H1 (cell line): Measurements from ENCODE around the gene ZNF423. TPM values are rescaled to one million over a fixed set of nuclear protein-coding genes. Genes with fewer than 3 reads are reported as not detected.
A peak's percentile ranks its signal among the peaks of the same experiment; 100 is the strongest.

Source experiments
- CTCF ChIA-PET: fragments of 300-600 bp; sonication (Branson Sonifier 250); formaldehyde crosslinking; loops from one replicate; lab custom pipeline; 2021; ENCODE audit not compliant: partially characterized antibody; lab: Charles Lee
- POLR2A ChIA-PET: fragments of 300-600 bp; sonication (Branson Sonifier 250); formaldehyde crosslinking; loops from one replicate; lab custom pipeline; 2021; ENCODE audit warnings: inconsistent platforms; ENCODE audit not compliant: partially characterized antibody; lab: Charles Lee
- DNase-seq, 2 experiments: peaks; one replicate each; pipeline versions ENCODE4 v3.0.0 to v3.0.0-alpha.2; 2010 to 2022; ENCODE audit warnings: low spot score in 2 of 2, low read depth in 1 of 2, mixed read lengths in 1 of 2
- FAIRE-seq: peaks from 2 replicates; lab custom pipeline; 2011; peaks lifted over from hg19 to GRCh38; lab: Jason Lieb, UNC
- H2AFZ ChIP-seq: 2 replicates; pipeline ENCODE4 v1.8.1; 2012; ENCODE audit warnings: low read length, inconsistent platforms
- H2AK5ac ChIP-seq: 2 replicates; pipeline ENCODE4 v1.6.1; 2013; ENCODE audit warnings: low read depth, low read length
- H2BK120ac ChIP-seq: replicated peaks from 2 replicates; pipeline ENCODE3; 2013; ENCODE audit warnings: low read depth, low read length, inconsistent platforms
- H2BK12ac ChIP-seq: 2 replicates; pipeline ENCODE4 v1.6.1; 2013; ENCODE audit warnings: low read depth, low read length
- H2BK15ac ChIP-seq: 2 replicates; pipeline ENCODE4 v1.6.1; 2013; ENCODE audit warnings: low read length
- H2BK20ac ChIP-seq: 2 replicates; pipeline ENCODE4 v1.6.1; 2013; ENCODE audit warnings: low read length
- H2BK5ac ChIP-seq: 2 replicates; pipeline ENCODE4 v1.6.1; 2013; ENCODE audit warnings: low read depth, low read length
- H3K14ac ChIP-seq: 2 replicates; pipeline ENCODE4 v1.6.1; 2013; ENCODE audit warnings: inconsistent platforms; ENCODE audit not compliant: insufficient read length
- H3K18ac ChIP-seq: 2 replicates; pipeline ENCODE4 v1.6.1; 2013; ENCODE audit warnings: low read length; ENCODE audit errors: extremely low read depth
- H3K23ac ChIP-seq: 2 replicates; pipeline ENCODE4 v1.6.1; 2013; ENCODE audit warnings: inconsistent platforms; ENCODE audit not compliant: insufficient read length
- H3K23me2 ChIP-seq: 2 replicates; pipeline ENCODE4 v1.6.1; 2013; ENCODE audit warnings: low read depth, low read length
- H3K27ac ChIP-seq: 2 replicates; pipeline ENCODE4 v1.6.1; 2011; ENCODE audit warnings: low read depth, low read length, inconsistent platforms
- H3K27me3 ChIP-seq, 4 experiments: replicated peaks in 1 of 4; 1 replicate in 1 of 4; 2 replicates in 3 of 4; pipeline versions ENCODE4 v1.6.1 to v1.8.1; 2011 to 2013; ENCODE audit warnings: low read length in 3 of 4, mild to moderate bottlenecking in 3 of 4, inconsistent platforms in 2 of 4, mixed read lengths in 2 of 4, moderate library complexity in 1 of 4; ENCODE audit not compliant: control insufficient read depth in 3 of 4, insufficient read depth in 3 of 4; ENCODE audit errors: extremely low read depth in 1 of 4
- H3K36me3 ChIP-seq, 4 experiments: 2 replicates each; pipeline versions ENCODE4 v1.6.1 to v1.8.1; 2011 to 2013; ENCODE audit warnings: mild to moderate bottlenecking in 4 of 4, low read length in 3 of 4, moderate library complexity in 2 of 4, control low read depth in 1 of 4, inconsistent platforms in 1 of 4; ENCODE audit not compliant: insufficient read depth in 4 of 4, control insufficient read depth in 2 of 4
- H3K4ac ChIP-seq: replicated peaks from 2 replicates; pipeline ENCODE3; 2013; ENCODE audit warnings: low read length, low read depth, mixed read lengths, inconsistent platforms; ENCODE audit not compliant: insufficient read length
- H3K4me1 ChIP-seq, 4 experiments: replicated peaks in 1 of 4; 1 replicate in 1 of 4; 2 replicates in 3 of 4; pipeline versions ENCODE4 v1.6.1 to v1.8.1; 2011 to 2013; ENCODE audit warnings: low read length in 3 of 4, inconsistent platforms in 2 of 4, mixed read lengths in 1 of 4; ENCODE audit not compliant: insufficient read depth in 4 of 4, control insufficient read depth in 3 of 4
- H3K4me2 ChIP-seq, 2 experiments: 2 replicates each; pipeline versions ENCODE4 v1.6.1 to v1.8.1; 2011 to 2013; ENCODE audit warnings: low read depth in 2 of 2, low read length in 2 of 2, control low read depth in 1 of 2, inconsistent platforms in 1 of 2, mild to moderate bottlenecking in 1 of 2; ENCODE audit not compliant: insufficient read depth in 1 of 2
- H3K4me3 ChIP-seq, 4 experiments: fragments of 200-600, 300-600 bp in 1 of 4; sonication (generic), shearing (Covaris generic), sonication (Bioruptor Twin) in 1 of 4; 2 replicates each; pipeline versions ENCODE4 v1.5.1 to v1.8.1; 2011 to 2016; ENCODE audit warnings: low read length in 4 of 4, low read depth in 3 of 4, control low read depth in 2 of 4, inconsistent platforms in 2 of 4, mild to moderate bottlenecking in 2 of 4, mixed read lengths in 1 of 4, moderate library complexity in 1 of 4; ENCODE audit not compliant: insufficient read depth in 2 of 4; ENCODE audit errors: extremely low read depth in 1 of 4
- H3K56ac ChIP-seq: replicated peaks from 2 replicates; pipeline ENCODE3; 2013; ENCODE audit warnings: low read depth, mild to moderate bottlenecking, mixed read lengths, low read length, inconsistent platforms; ENCODE audit not compliant: insufficient read length
- H3K79me1 ChIP-seq: 2 replicates; pipeline ENCODE4 v1.6.1; 2013; ENCODE audit warnings: low read depth, low read length, control low read depth
- H3K79me2 ChIP-seq, 2 experiments: 2 replicates each; pipeline versions ENCODE4 v1.6.1 to v1.8.1; 2012 to 2013; ENCODE audit warnings: low read length in 2 of 2, mild to moderate bottlenecking in 2 of 2, inconsistent platforms in 1 of 2; ENCODE audit not compliant: insufficient read depth in 2 of 2, control insufficient read depth in 1 of 2
- H3K9ac ChIP-seq, 4 experiments: replicated peaks in 1 of 4; 1 replicate in 1 of 4; 2 replicates in 3 of 4; pipeline versions ENCODE4 v1.6.1 to v1.8.1; 2011 to 2013; ENCODE audit warnings: low read depth in 3 of 4, low read length in 3 of 4, control low read depth in 2 of 4, mild to moderate bottlenecking in 2 of 4, moderate library complexity in 2 of 4, inconsistent platforms in 1 of 4; ENCODE audit errors: extremely low read depth in 1 of 4
- H3K9me3 ChIP-seq, 2 experiments: 2 replicates each; pipeline versions ENCODE4 v1.6.1 to v1.8.1; 2012 to 2013; ENCODE audit warnings: mild to moderate bottlenecking in 2 of 2, moderate library complexity in 2 of 2, control low read depth in 1 of 2, inconsistent platforms in 1 of 2, low read depth in 1 of 2, low read length in 1 of 2, mixed read lengths in 1 of 2; ENCODE audit not compliant: insufficient read depth in 2 of 2
- H4K20me1 ChIP-seq, 2 experiments: replicated peaks in 1 of 2; 2 replicates each; pipeline versions ENCODE3 to v1.8.1; 2011 to 2013; ENCODE audit warnings: inconsistent platforms in 2 of 2, low read length in 2 of 2, mild to moderate bottlenecking in 1 of 2; ENCODE audit not compliant: insufficient read depth in 2 of 2, control insufficient read depth in 1 of 2
- H4K5ac ChIP-seq: 2 replicates; pipeline ENCODE4 v1.6.1; 2013; ENCODE audit warnings: low read length, low read depth, mixed read lengths, inconsistent platforms; ENCODE audit not compliant: insufficient read length
- H4K8ac ChIP-seq: 2 replicates; pipeline ENCODE4 v1.8.0; 2013; ENCODE audit warnings: mild to moderate bottlenecking, moderate library complexity, low read length, inconsistent platforms; ENCODE audit not compliant: insufficient read depth; ENCODE audit errors: extremely low read depth
- H4K91ac ChIP-seq: replicated peaks from 2 replicates; pipeline ENCODE3; 2013; ENCODE audit warnings: low read length, mixed read lengths, inconsistent platforms; ENCODE audit not compliant: insufficient read length
- CBX8 ChIP-seq: fragments of 300-800, 300-1000 bp; sonication (generic); IDR thresholded peaks from 2 replicates; pipeline ENCODE4 v1.7.1; 2016; ENCODE audit warnings: low read depth, low read length, borderline replicate concordance
- CEBPB ChIP-seq: IDR thresholded peaks from 2 replicates; pipeline ENCODE4 v1.6.1; 2012; ENCODE audit warnings: low read depth, low read length
- CTBP2 ChIP-seq: IDR thresholded peaks from 2 replicates; pipeline ENCODE4 v1.7.0; 2011; ENCODE audit warnings: borderline replicate concordance, mild to moderate bottlenecking, moderate library complexity, mixed read lengths, low read length; ENCODE audit not compliant: insufficient read depth, insufficient read length
- HDAC2 ChIP-seq, 2 experiments: fragments of 300-600 bp in 1 of 2; sonication (generic) in 1 of 2; IDR thresholded peaks; 2 replicates each; pipeline ENCODE4 v1.6.1; 2011 to 2012; ENCODE audit warnings: low read depth in 2 of 2, low read length in 2 of 2, mild to moderate bottlenecking in 2 of 2, moderate library complexity in 2 of 2, borderline replicate concordance in 1 of 2, inconsistent platforms in 1 of 2
- NRF1 ChIP-seq: IDR thresholded peaks from 2 replicates; pipeline ENCODE4 v1.6.1; 2011; ENCODE audit warnings: mild to moderate bottlenecking, low read depth, low read length, improper control_type of control experiment
- SP1 ChIP-seq: IDR thresholded peaks from 2 replicates; pipeline ENCODE4 v1.6.1; 2011; ENCODE audit warnings: low read depth, low read length
- SUZ12 ChIP-seq: fragments of 200-600 bp; sonication (generic); IDR thresholded peaks from 2 replicates; pipeline ENCODE4 v1.6.1; 2012; ENCODE audit warnings: mild to moderate bottlenecking, inconsistent platforms, low read length, moderate library complexity, mixed read lengths
- USF2 ChIP-seq: IDR thresholded peaks from 2 replicates; pipeline ENCODE4 v1.6.1; 2011; ENCODE audit warnings: low read length, improper control_type of control experiment
- WGBS, 2 experiments: shearing (Covaris generic) in 1 of 2; methylation state at CpG; one replicate each; pipeline versions ENCODE4 v1.1.6 to v1.1.7; 2013 to 2015; ENCODE audit warnings: low lambda C conversion rate in 2 of 2, mixed read lengths in 2 of 2, inconsistent platforms in 1 of 2, low coverage in 1 of 2, missing lambda C conversion rate in 1 of 2; ENCODE audit not compliant: insufficient replicate concordance in 2 of 2, insufficient coverage in 1 of 2, insufficient read length in 1 of 2; ENCODE audit errors: extremely low coverage in 1 of 2, missing lambda C conversion rate in 1 of 2; 5-methylcytosine and 5-hydroxymethylcytosine counted together
- polyA plus RNA-seq, 7 experiments: library from polyadenylated mRNA; depleted of rRNA in 3 of 7; stranded (reverse) in 5 of 7; unstranded in 2 of 7; fragments of >200 nt in 5 of 7; fragments of 200-250 nt in 2 of 7; gene quantifications; 1 replicate in 5 of 7; 2 replicates in 1 of 7; 4 replicates in 1 of 7; pipeline versions ENCODE4 v1.2.1 to v1.2.3, GENCODE V29; 2011 to 2013; ENCODE audit warnings: missing spikeins in 2 of 7, mixed read lengths in 2 of 7
- total RNA-seq: library from RNA; stranded (reverse); fragmentation: NEBNext Ultra II Directional; extraction: Animal tissue kit (Norgen Biotek cat#: 25700); gene quantifications from 2 replicates; pipeline ENCODE4 v1.2.1, GENCODE V29; 2021

ZNF423 gene
- total and polyA plus RNA-seq, 2 of the 8 experiments (the other 6 are each of a cell fraction or from before 2014, with no cell fraction given) = 38.2 to 52.3 TPM

DNA sequence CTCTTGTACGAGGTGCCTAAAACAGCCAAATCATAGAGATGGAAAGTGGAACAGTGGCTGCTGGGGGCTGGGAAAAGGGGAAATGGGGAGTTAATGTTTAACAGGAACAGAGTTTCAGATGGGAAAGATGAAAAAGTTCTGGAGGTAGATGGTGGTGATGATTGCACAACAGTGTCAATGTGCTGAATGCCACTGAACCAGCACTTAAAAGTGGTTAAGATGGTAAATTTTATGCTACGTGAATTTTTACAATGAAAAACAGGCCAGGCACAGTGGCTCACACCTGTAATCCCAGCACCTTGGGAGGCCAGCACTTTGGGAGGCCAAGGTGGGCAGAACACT lies 351.9 kb downstream of the ZNF423 start:
- Histone ChIP-seq H3K23ac (no peak overlapping the region), H3K4me1 (no peaks in the 10 kb centered on the region; a peak in 1 of 7 replicates), H4K8ac (no peak overlapping the region), H3K79me2 (no peaks in the 10 kb centered on the region), H4K5ac (no peak overlapping the region), H3K4me3 (no peak overlapping the region), H3K27ac (no peak overlapping the region), H2AFZ (no peak overlapping the region), H3K4me2 (no peak overlapping the region), H2BK20ac (no peak overlapping the region), H3K23me2 (peaks cover 8% of the 10 kb centered on the region; the same call in 1 of the 2 replicates), H4K91ac (no peak overlapping the region), H2BK120ac (no peak overlapping the region), H3K4ac (no peak overlapping the region), H3K14ac (no peak overlapping the region), H2BK12ac (no peak overlapping the region), H2BK5ac (no peak overlapping the region), H2BK15ac (no peak overlapping the region), H3K36me3 (no peaks in the 10 kb centered on the region), H3K9ac (no peak overlapping the region), H3K27me3 (no peaks in the 10 kb centered on the region), H3K79me1 (no peaks in the 10 kb centered on the region; the same call in 1 of the 2 replicates), H3K56ac (no peak overlapping the region), H3K18ac (no peak overlapping the region), H2AK5ac (no peak overlapping the region), H3K9me3 (no peaks in the 10 kb centered on the region)
- CTCF ChIA-PET = interaction anchor here (1.2 to 2.1 kb wide), 4 partner anchors 8 to 89 kb away, joined by 3 to 9 read pairs (median 4); no protein-coding TSS in a partner anchor
- FAIRE-seq (no peak), DNase-seq (no peak)
- 90% methylated on average over 2 of the region's 2 CpGs; no CpG with 5 or more reads in 1 of the 2 experiments for WGBS, 2 experiments
- POLR2A ChIA-PET = no interaction called here
- TF ChIP-seq USF2 (no peak), CBX8 (no peak), SUZ12 (no peak), CEBPB (peak; percentile 15; the same call in 1 of the 2 replicates), CTBP2 (no peak), HDAC2 (IDR thresholded peaks at IDR 0.05; ENCODE audit: borderline replicate concordance in 1 of 2, low read depth in 2 of 2, low read length in 2 of 2) (no peak), NRF1 (no peak), SP1 (no peak)
- TF ChIP-seq, all 59 proteins: peak for 1
- peaks cover 0 to 3% of the 10 kb centered on the region in 2 experiments for H4K20me1 ChIP-seq
